ENCODE data around the gene TAF8.
A peak's percentile ranks its signal among the peaks of the same experiment; 100 is the strongest.

TAF8 gene

DNA sequence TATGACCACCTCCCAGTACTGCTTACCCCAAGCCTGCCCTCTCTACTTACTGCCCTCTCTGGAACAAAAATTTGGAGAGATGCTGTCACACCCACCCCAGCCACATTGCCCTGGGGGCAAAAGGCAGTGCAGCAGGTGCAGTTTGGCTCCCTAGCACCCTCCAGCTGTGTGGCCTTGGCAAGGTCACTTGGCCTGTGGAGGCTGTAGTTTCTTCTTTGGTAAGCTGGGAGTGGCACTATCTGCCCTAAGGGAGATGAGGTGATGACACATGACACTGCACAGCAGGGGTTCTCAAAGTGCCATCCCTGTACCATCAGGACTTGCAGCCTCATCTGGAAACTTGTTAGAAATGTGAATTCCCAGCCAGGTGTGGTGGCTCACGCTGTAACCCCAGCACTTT, 44.8 kb downstream of the TAF8 start:
- DNase-seq (ENCODE audit: extremely low read depth in 1 of 2, low read depth in 1 of 2): no peak

- no peak for DNase-seq (ENCODE audit: extremely low read depth in 1 of 2, low read depth in 1 of 2)
These were observed 45.6 kb downstream of the TAF8 start for GRCh38 chr6:42095776-42096541.

DNA sequence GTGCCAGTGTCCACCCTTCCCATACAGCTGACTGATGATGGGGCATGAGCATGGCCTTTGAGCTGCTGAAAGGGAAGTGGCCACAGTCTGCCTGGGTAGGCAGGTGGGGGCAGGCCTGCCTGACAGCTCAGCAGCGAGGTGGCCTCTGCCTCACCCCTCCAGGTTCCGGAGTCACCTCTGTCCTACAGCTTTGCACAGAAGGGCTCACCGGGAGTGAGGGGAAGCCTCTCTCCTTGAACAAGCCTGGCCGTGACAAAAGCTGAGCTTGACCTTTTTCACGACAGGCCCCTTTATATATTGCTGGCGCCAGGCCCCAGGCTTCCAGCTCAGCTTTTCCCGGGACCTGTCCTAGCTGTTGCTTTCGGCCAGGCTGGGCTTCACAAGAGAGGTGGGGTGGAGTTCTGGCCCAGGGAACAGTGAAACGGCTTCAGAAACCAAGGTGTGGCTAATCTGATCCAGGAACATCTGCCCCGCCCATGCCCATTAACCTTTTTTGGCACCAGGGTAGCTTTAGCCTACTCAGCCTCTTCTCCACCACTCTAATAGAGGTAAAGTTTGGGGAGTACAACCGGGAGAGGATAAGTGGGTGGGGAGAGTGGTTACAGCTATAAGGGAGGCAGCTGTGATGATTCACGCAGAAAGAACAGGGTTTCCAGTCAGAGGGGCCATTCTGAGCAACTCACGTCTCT, 49.2 kb downstream of the TAF8 start:
- no peak for DNase-seq (ENCODE audit: extremely low read depth in 1 of 2, low read depth in 1 of 2)

DNA sequence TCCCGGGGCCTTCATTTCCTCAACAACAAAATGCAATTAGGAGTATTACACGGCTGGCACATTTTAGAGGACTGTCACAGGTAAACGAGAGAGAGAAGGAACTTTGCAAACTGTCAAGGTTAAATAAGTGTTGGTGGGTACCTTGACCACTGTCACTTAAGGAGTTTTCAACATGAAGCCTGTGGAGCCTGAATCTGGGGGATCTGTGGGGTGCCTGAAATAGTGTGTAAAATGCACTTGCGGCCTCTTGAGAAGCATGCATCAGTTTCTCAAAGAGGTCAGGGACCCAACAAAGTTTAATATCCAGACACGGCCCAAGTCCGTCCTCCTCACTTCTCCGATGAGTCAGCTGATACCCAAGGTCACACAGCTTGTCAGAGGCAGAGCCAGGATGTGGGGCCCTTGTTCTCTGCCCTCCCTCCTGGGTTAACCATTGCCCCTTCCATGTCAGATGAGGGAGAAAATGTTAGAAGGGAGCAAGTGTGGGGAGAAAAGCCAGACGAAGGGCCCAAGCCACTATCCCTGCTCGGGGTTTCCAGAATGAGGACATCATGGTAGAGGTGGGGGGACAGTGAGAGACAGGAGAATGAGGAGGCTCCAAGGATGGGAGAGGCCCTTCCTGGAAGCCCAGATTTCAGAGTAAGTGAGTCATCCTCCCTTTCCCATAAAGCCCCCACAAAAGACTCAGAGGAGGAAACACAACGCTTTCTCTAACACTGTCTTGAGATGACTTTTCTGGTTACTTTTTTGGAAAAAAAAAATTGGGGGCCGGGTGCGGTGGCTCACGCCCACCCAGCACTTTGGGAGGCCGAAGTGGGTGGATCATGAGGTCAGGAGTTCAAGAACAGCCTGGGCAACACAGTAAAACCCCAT, 49.9 kb downstream of the TAF8 start:
- DNase-seq (ENCODE audit: extremely low read depth in 1 of 2, low read depth in 1 of 2): no peak

DNA sequence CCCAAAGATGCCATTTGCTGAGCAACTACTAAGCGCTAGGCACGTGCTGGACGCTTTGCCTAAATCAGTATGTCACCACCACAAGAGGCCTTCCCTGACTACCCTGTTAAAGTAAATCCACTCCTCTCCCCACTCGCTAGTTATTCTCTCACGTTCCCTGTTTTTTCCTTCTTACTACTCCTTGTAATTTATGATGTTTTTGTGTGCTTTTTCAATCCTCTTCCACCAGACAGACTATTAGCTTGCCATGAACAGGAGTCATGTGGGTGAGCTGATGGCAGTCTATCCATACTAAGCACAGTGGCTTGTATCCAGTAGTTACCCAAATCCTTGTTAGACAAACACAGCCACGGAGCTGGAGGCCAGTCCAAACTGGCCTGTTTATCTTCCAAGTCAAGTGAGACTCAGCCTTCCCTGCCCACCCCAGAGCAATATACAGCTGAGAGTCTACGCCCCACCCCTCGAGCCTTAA, 50.9 kb downstream of the TAF8 start:
- no peak for DNase-seq (ENCODE audit: extremely low read depth in 1 of 2, low read depth in 1 of 2)

GRCh38 chr6:42103216-42103615, 52.9 kb downstream of the TAF8 start:
- DNase-seq (ENCODE audit: extremely low read depth in 1 of 2, low read depth in 1 of 2): no peak

GRCh38 chr6:42103753-42104094, 53.4 kb downstream of the TAF8 start:
- DNase-seq (ENCODE audit: extremely low read depth in 1 of 2, low read depth in 1 of 2): no peak

DNA sequence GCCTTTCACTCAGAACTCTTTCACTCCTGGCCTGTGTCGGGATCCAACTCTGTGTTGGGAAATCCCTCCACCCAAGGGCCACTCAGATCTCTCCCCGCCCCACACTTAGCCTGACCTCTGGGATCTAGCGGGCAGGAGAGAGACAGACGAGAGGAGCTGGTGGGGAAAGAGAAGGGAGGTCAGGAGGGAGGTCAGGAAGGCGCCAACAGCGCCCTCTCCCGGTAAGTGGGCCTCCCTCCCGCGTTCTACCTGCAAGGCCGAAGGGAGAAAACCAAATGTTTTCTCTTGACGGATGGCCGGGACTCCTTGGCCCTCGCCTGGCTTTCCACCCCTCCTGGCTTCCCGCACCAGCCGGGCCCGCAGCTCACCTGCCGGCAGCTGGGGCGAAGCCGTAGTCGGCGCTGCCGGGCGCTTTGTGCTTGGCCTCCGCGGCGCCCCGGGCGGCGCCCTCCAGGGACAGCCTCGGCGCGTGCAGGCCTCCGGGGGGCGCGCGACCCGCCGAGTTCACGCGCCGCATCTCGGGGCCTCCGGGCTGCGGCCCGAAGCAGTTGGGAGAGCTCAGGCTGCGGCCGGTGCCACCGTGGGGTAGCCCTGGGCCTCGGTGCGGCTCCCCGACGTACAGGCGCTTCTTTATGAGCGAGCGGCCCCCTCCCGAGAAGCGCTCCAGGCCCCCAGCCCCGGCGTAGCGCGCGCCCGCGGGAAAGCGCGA, 53.9 kb downstream of the TAF8 start:
- peak; percentile 27 to 56 for DNase-seq (ENCODE audit: extremely low read depth in 1 of 2, low read depth in 1 of 2)

- DNase-seq (ENCODE audit: extremely low read depth in 1 of 2, low read depth in 1 of 2): no peak
These were observed 54.4 kb downstream of the TAF8 start for GRCh38 chr6:42104804-42105125.

- no peak for DNase-seq (ENCODE audit: extremely low read depth in 1 of 2, low read depth in 1 of 2)
These were observed 54.9 kb downstream of the TAF8 start for GRCh38 chr6:42105156-42105648.

DNA sequence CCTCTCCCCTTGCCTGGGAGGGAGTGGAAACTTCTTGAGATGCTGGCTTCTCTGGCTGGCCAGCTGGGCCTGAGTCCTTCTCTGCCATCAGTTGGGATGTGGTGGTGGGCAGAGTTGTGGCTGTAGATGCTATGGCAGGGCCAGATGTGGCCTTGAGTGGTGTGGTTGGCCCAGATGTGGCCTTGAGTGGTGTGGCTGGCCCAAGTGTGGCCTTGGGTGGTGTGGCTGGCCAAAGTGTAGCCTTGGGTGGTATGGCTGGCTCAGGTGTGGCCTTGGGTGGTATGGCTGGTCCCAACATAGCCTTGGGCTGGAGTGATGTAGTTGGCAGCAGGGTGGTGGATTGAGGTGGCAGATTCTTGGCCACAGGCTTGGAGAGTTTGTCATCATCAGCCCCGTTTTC, 55.4 kb downstream of the TAF8 start:
- DNase-seq (ENCODE audit: extremely low read depth in 1 of 2, low read depth in 1 of 2): no peak

GRCh38 chr6:42106112-42107023, 56.0 kb downstream of the TAF8 start:
- DNase-seq (ENCODE audit: extremely low read depth in 1 of 2, low read depth in 1 of 2): no peak

DNA sequence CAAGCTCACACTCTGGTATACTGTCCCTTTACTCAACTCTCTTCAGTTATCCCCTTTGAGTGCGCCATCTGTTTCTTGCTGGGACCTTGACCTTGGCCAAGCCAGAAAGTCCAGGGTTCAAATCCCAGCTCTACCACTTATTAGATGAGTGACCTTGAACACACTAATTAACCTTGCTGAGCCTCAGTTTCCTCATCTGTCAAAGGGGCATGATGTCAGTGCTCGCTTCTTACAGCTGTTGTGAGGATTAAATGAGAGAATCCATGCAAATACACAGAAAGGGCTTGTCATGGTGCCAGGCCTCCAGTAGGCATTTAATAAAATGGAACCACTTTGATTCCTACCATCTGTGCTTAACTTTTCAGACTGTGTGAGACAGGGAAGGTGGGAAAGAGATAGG, 57.7 kb downstream of the TAF8 start:
- DNase-seq (ENCODE audit: extremely low read depth in 1 of 2, low read depth in 1 of 2): no peak

DNA sequence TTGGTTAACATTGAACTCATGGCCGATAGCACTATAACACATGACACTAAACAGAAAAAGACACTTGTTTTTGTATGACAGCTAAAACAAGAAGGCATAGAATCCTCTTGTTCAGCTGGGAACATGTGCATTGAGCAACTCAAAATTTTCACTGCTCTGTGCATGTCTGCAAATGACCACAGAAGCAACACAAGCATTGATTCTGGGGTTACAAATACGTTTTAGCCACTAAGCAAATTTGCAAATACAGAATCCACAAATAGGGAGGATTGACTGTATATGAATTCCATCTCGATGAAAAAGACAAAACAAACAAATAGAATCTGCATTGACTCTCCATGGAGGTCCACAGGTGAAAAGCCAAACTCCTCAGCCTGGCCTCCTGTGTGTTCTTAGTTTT, 60.4 kb downstream of the TAF8 start:
- DNase-seq (ENCODE audit: extremely low read depth in 1 of 2, low read depth in 1 of 2): no peak

GRCh38 chr6:42112351-42112750, 62.0 kb downstream of the TAF8 start:
- no peak for DNase-seq (ENCODE audit: extremely low read depth in 1 of 2, low read depth in 1 of 2)

- DNase-seq (ENCODE audit: extremely low read depth in 1 of 2, low read depth in 1 of 2): no peak
These were observed 63.8 kb downstream of the TAF8 start for GRCh38 chr6:42113936-42114636.

DNA sequence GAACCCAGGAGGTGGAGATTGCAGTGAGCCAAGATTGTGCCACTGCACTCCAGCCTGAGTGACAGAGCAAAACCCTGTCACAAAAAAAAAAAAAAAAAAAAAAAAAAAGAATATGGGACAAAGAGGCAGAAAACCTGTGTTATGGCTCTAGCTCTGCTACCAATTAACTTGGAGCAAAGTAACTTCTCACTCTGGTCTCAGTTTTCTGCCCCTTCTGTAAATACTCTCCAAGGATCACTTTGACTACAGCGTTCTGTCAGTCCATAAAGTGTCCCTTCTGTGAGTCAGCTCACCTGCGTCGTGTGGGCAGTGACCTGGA, 67.5 kb downstream of the TAF8 start:
- no peak for DNase-seq (ENCODE audit: extremely low read depth in 1 of 2, low read depth in 1 of 2)

GRCh38 chr6:42118162-42119001, 68.1 kb downstream of the TAF8 start:
- DNase-seq (ENCODE audit: extremely low read depth in 1 of 2, low read depth in 1 of 2): no peak

Measured in activated CD8-positive, alpha-beta memory T cell treated with anti-CD3 and anti-CD28 coated beads for 1 hour (primary cell).